ENCODE data around the gene PI4KA. TPM values are rescaled to one million over a fixed set of nuclear protein-coding genes. Genes with fewer than 3 reads are reported as not detected.
A peak's percentile ranks its signal among the peaks of the same experiment; 100 is the strongest.
"Not testable (repeated sequence)": the region's sequence is repeated elsewhere in the genome, so short reads cannot be mapped to it uniquely, and the experiment has no call there.

PI4KA gene
- total RNA-seq, 1 donor from 2014 or later, result 78.4 TPM

- peaks cover 44% of the 10 kb centered on the region for H3K36me3 Mint-ChIP-seq (ENCODE audit: low read depth)
- no peak overlapping the region for H3K27ac Mint-ChIP-seq
- intact Hi-C loops (cut with micrococcal nuclease), result no loop called here
- DNase-seq, result no peak
- H3K9me3 Mint-ChIP-seq, result no peaks in the 10 kb centered on the region
- no peaks in the 10 kb centered on the region for H3K4me1 Mint-ChIP-seq
- H3K27me3 Mint-ChIP-seq, result no peaks in the 10 kb centered on the region
- H3K4me3 Mint-ChIP-seq, result no peak overlapping the region
These were observed 33.0 kb downstream of the PI4KA start for GRCh38 chr22:20825624-20826023.

GRCh38 chr22:20825216-20825615 lies 33.4 kb downstream of the PI4KA start:
- H3K27me3 Mint-ChIP-seq; H3K27ac Mint-ChIP-seq; H3K9me3 Mint-ChIP-seq; H3K4me1 Mint-ChIP-seq; intact Hi-C loops (cut with micrococcal nuclease); DNase-seq; H3K4me3 Mint-ChIP-seq: not testable (repeated sequence)
- H3K36me3 Mint-ChIP-seq (ENCODE audit: low read depth), result peaks cover 39% of the 10 kb centered on the region

- Mint-ChIP-seq H3K36me3 (ENCODE audit: low read depth) (peaks cover 32% of the 10 kb centered on the region), H3K4me1 (no peaks in the 10 kb centered on the region)
- intact Hi-C loops (cut with micrococcal nuclease), result no loop called here
These were observed 35.3 kb downstream of the PI4KA start for GRCh38 chr22:20823264-20823663.

GRCh38 chr22:20822240-20822639 lies 36.4 kb downstream of the PI4KA start:
- no peak for DNase-seq
- Mint-ChIP-seq H3K4me3 (no peak overlapping the region), H3K9me3 (no peaks in the 10 kb centered on the region), H3K27ac (no peak overlapping the region), H3K36me3 (ENCODE audit: low read depth) (peaks cover 32% of the 10 kb centered on the region), H3K4me1 (no peaks in the 10 kb centered on the region), H3K27me3 (no peaks in the 10 kb centered on the region)
- intact Hi-C loops (cut with micrococcal nuclease), result no loop called here

More at GRCh38 chr22:20823264-20823663, 35.3 kb downstream of the PI4KA start:
- no peaks in the 10 kb centered on the region for H3K9me3 Mint-ChIP-seq
- no peak overlapping the region for H3K27ac Mint-ChIP-seq
- H3K4me3 Mint-ChIP-seq, result no peak overlapping the region
- no peaks in the 10 kb centered on the region for H3K27me3 Mint-ChIP-seq
- no peak for DNase-seq

GRCh38 chr22:20821717-20822239 lies 36.8 kb downstream of the PI4KA start:
- DNase-seq; H3K9me3 Mint-ChIP-seq; H3K4me1 Mint-ChIP-seq; H3K4me3 Mint-ChIP-seq; H3K27me3 Mint-ChIP-seq; H3K27ac Mint-ChIP-seq; intact Hi-C loops (cut with micrococcal nuclease): not testable (repeated sequence)
- H3K36me3 Mint-ChIP-seq (ENCODE audit: low read depth), result peaks cover 36% of the 10 kb centered on the region

GRCh38 chr22:20819471-20819870 lies 39.1 kb downstream of the PI4KA start:
- H3K27me3 Mint-ChIP-seq, result no peaks in the 10 kb centered on the region
- no peaks in the 10 kb centered on the region for H3K9me3 Mint-ChIP-seq
- H3K4me3 Mint-ChIP-seq, result no peak overlapping the region
- H3K36me3 Mint-ChIP-seq (ENCODE audit: low read depth), result peaks cover 32% of the 10 kb centered on the region
- intact Hi-C loops (cut with micrococcal nuclease), result no loop called here
- DNase-seq, result no peak
- no peaks in the 10 kb centered on the region for H3K4me1 Mint-ChIP-seq
- H3K27ac Mint-ChIP-seq, result no peak overlapping the region

GRCh38 chr22:20818471-20818870 lies 40.1 kb downstream of the PI4KA start:
- Mint-ChIP-seq H3K9me3 (no peaks in the 10 kb centered on the region), H3K27ac (no peak overlapping the region), H3K4me1 (no peaks in the 10 kb centered on the region), H3K4me3 (no peak overlapping the region), H3K36me3 (ENCODE audit: low read depth) (peaks cover 33% of the 10 kb centered on the region), H3K27me3 (no peaks in the 10 kb centered on the region)
- DNase-seq, result no peak
- intact Hi-C loops (cut with micrococcal nuclease), result no loop called here

GRCh38 chr22:20816559-20816958 lies 42.1 kb downstream of the PI4KA start:
- intact Hi-C loops (cut with micrococcal nuclease), result no loop called here
- no peaks in the 10 kb centered on the region for H3K27me3 Mint-ChIP-seq
- peaks cover under 1% of the 10 kb centered on the region for H3K4me1 Mint-ChIP-seq
- no peak for DNase-seq
- H3K4me3 Mint-ChIP-seq, result no peak overlapping the region
- no peaks in the 10 kb centered on the region for H3K9me3 Mint-ChIP-seq
- H3K27ac Mint-ChIP-seq, result no peak overlapping the region
- H3K36me3 Mint-ChIP-seq (ENCODE audit: low read depth), result peaks cover 39% of the 10 kb centered on the region

GRCh38 chr22:20815477-20816050 lies 43.0 kb downstream of the PI4KA start:
- Mint-ChIP-seq H3K27me3 (no peaks in the 10 kb centered on the region), H3K9me3 (no peaks in the 10 kb centered on the region), H3K27ac (no peak overlapping the region), H3K4me1 (peaks cover 8% of the 10 kb centered on the region), H3K36me3 (ENCODE audit: low read depth) (peaks cover 49% of the 10 kb centered on the region), H3K4me3 (no peak overlapping the region)
- intact Hi-C loops (cut with micrococcal nuclease), result no loop called here
- no peak for DNase-seq

GRCh38 chr22:20814221-20814808 lies 44.3 kb downstream of the PI4KA start:
- H3K36me3 Mint-ChIP-seq (ENCODE audit: low read depth), result peaks cover 56% of the 10 kb centered on the region
- H3K27me3 Mint-ChIP-seq, result no peaks in the 10 kb centered on the region
- DNase-seq, result no peak
- no peak overlapping the region for H3K4me3 Mint-ChIP-seq
- H3K27ac Mint-ChIP-seq, result no peak overlapping the region
- intact Hi-C loops (cut with micrococcal nuclease), result no loop called here
- peaks cover 8% of the 10 kb centered on the region for H3K4me1 Mint-ChIP-seq
- no peaks in the 10 kb centered on the region for H3K9me3 Mint-ChIP-seq

- Mint-ChIP-seq H3K36me3 (ENCODE audit: low read depth) (peaks cover 53% of the 10 kb centered on the region), H3K4me1 (peaks cover 8% of the 10 kb centered on the region), H3K27ac (no peak overlapping the region), H3K9me3 (no peaks in the 10 kb centered on the region), H3K27me3 (no peaks in the 10 kb centered on the region), H3K4me3 (no peak overlapping the region)
- DNase-seq, result no peak
- intact Hi-C loops (cut with micrococcal nuclease), result no loop called here
These were observed 45.6 kb downstream of the PI4KA start for GRCh38 chr22:20813056-20813455.

GRCh38 chr22:20811971-20812660 lies 46.5 kb downstream of the PI4KA start:
- no peak for DNase-seq
- no peaks in the 10 kb centered on the region for H3K9me3 Mint-ChIP-seq
- no peak overlapping the region for H3K4me3 Mint-ChIP-seq
- H3K36me3 Mint-ChIP-seq (ENCODE audit: low read depth), result peaks cover 55% of the 10 kb centered on the region
- intact Hi-C loops (cut with micrococcal nuclease), result no loop called here
- H3K4me1 Mint-ChIP-seq, result peaks cover 8% of the 10 kb centered on the region
- H3K27ac Mint-ChIP-seq, result no peak overlapping the region
- H3K27me3 Mint-ChIP-seq, result no peaks in the 10 kb centered on the region

GRCh38 chr22:20811171-20811570 lies 47.4 kb downstream of the PI4KA start:
- H3K27me3 Mint-ChIP-seq, result no peaks in the 10 kb centered on the region
- no peak overlapping the region for H3K4me3 Mint-ChIP-seq
- H3K4me1 Mint-ChIP-seq, result peaks cover 8% of the 10 kb centered on the region
- intact Hi-C loops (cut with micrococcal nuclease), result no loop called here
- no peak overlapping the region for H3K27ac Mint-ChIP-seq
- no peak for DNase-seq
- no peaks in the 10 kb centered on the region for H3K9me3 Mint-ChIP-seq
- peaks cover 48% of the 10 kb centered on the region for H3K36me3 Mint-ChIP-seq (ENCODE audit: low read depth)

GRCh38 chr22:20810645-20811044 lies 48.0 kb downstream of the PI4KA start:
- Mint-ChIP-seq H3K9me3 (no peaks in the 10 kb centered on the region), H3K27ac (peak overlapping the region; percentile 17), H3K4me1 (peaks cover 12% of the 10 kb centered on the region), H3K36me3 (ENCODE audit: low read depth) (peaks cover 51% of the 10 kb centered on the region), H3K27me3 (no peaks in the 10 kb centered on the region), H3K4me3 (no peak overlapping the region)
- DNase-seq, result no peak
- intact Hi-C loops (cut with micrococcal nuclease), result no loop called here
